IPS-20b (cell line): Measurements from ENCODE around the gene TCL1B.
"Not testable (repeated sequence)": the region's sequence is repeated elsewhere in the genome, so short reads cannot be mapped to it uniquely, and the experiment has no call there.

Experiments used
- H3K27ac ChIP-seq: one replicate; pipeline ENCODE4 v1.5.1; 2013; ENCODE audit warnings: low read length
- H3K27me3 ChIP-seq: 2 replicates; pipeline ENCODE4 v1.6.1; 2013; ENCODE audit warnings: mild to moderate bottlenecking, low read length, inconsistent platforms; ENCODE audit not compliant: insufficient read depth
- H3K36me3 ChIP-seq: 2 replicates; pipeline ENCODE4 v1.6.1; 2013; ENCODE audit warnings: low read depth, mild to moderate bottlenecking, inconsistent platforms, low read length, moderate library complexity; ENCODE audit not compliant: insufficient read depth
- H3K4me1 ChIP-seq: 2 replicates; pipeline ENCODE4 v1.6.1; 2013; ENCODE audit warnings: mild to moderate bottlenecking, control low read depth, inconsistent platforms, low read length, moderate library complexity; ENCODE audit not compliant: insufficient read depth
- H3K4me3 ChIP-seq: 2 replicates; pipeline ENCODE4 v1.5.1; 2013; ENCODE audit warnings: mild to moderate bottlenecking, low read length, inconsistent platforms
- H3K9ac ChIP-seq: 2 replicates; pipeline ENCODE4 v1.6.1; 2013; ENCODE audit warnings: low read depth, mild to moderate bottlenecking, inconsistent platforms, low read length, moderate library complexity
- H3K9me3 ChIP-seq: 2 replicates; pipeline ENCODE4 v1.6.1; 2013; ENCODE audit warnings: mild to moderate bottlenecking, low read depth, low read length, inconsistent platforms; ENCODE audit not compliant: insufficient read depth

TCL1B gene

GRCh38 chr14:95705518-95705917, 19.3 kb downstream of the TCL1B start:
- Histone ChIP-seq H3K4me3 (no peak overlapping the region), H3K9ac (no peak overlapping the region), H3K36me3 (no peaks in the 10 kb centered on the region), H3K9me3 (no peaks in the 10 kb centered on the region), H3K27ac (no peak overlapping the region), H3K27me3 (peaks cover 60% of the 10 kb centered on the region), H3K4me1 (peaks cover 18% of the 10 kb centered on the region; the same call in 1 of the 2 replicates)

GRCh38 chr14:95707327-95707726, 21.1 kb downstream of the TCL1B start:
- H3K4me1 ChIP-seq, result peaks cover 8% of the 10 kb centered on the region; the same call in 1 of the 2 replicates

GRCh38 chr14:95710106-95710505, 23.9 kb downstream of the TCL1B start:
- no peak overlapping the region for H3K27ac ChIP-seq
- peaks cover 8% of the 10 kb centered on the region; the same call in 1 of the 2 replicates for H3K4me1 ChIP-seq
- no peaks in the 10 kb centered on the region for H3K36me3 ChIP-seq
- no peak overlapping the region for H3K4me3 ChIP-seq
- H3K9ac ChIP-seq, result no peak overlapping the region
- no peaks in the 10 kb centered on the region for H3K9me3 ChIP-seq
- peaks cover 25% of the 10 kb centered on the region for H3K27me3 ChIP-seq

More at GRCh38 chr14:95707327-95707726, 21.1 kb downstream of the TCL1B start:
- no peaks in the 10 kb centered on the region for H3K36me3 ChIP-seq
- peaks cover 52% of the 10 kb centered on the region for H3K27me3 ChIP-seq
- no peaks in the 10 kb centered on the region for H3K9me3 ChIP-seq
- H3K27ac ChIP-seq, result no peak overlapping the region
- H3K9ac ChIP-seq, result no peak overlapping the region
- H3K4me3 ChIP-seq, result no peak overlapping the region

- Histone ChIP-seq H3K27me3 (peaks cover 22% of the 10 kb centered on the region), H3K4me3 (no peak overlapping the region), H3K27ac (no peak overlapping the region), H3K4me1 (peaks cover 8% of the 10 kb centered on the region; the same call in 1 of the 2 replicates), H3K36me3 (no peaks in the 10 kb centered on the region), H3K9ac (no peak overlapping the region), H3K9me3 (no peaks in the 10 kb centered on the region)
Observed at GRCh38 chr14:95711476-95712176, 25.4 kb downstream of the TCL1B start.

GRCh38 chr14:95712398-95712797, 26.2 kb downstream of the TCL1B start:
- Histone ChIP-seq H3K36me3 (no peaks in the 10 kb centered on the region), H3K27ac (no peak overlapping the region), H3K9me3 (no peaks in the 10 kb centered on the region), H3K4me3 (no peak overlapping the region), H3K9ac (no peak overlapping the region), H3K4me1 (peaks cover 6% of the 10 kb centered on the region; the same call in 1 of the 2 replicates), H3K27me3 (peaks cover 22% of the 10 kb centered on the region)

- no peaks in the 10 kb centered on the region for H3K9me3 ChIP-seq
- H3K27ac ChIP-seq, result no peak within 1 kb of the TSS
- H3K27me3 ChIP-seq, result peaks cover 19% of the 10 kb centered on the region
- peaks cover 2% of the 10 kb centered on the region; the same call in 1 of the 2 replicates for H3K4me1 ChIP-seq
- H3K9ac ChIP-seq, result no peak within 1 kb of the TSS
- H3K36me3 ChIP-seq, result no peaks in the 10 kb centered on the region
- no peak within 1 kb of the TSS for H3K4me3 ChIP-seq
Observed at GRCh38 chr14:95713596-95714371, 27.6 kb downstream of the TCL1B start, which contains the start of gene TCL1A. TCL1A (minus strand) TSS chr14:95714125; CDS start chr14:95714066, 59 bp downstream.

GRCh38 chr14:95722525-95723190, 36.4 kb downstream of the TCL1B start:
- Histone ChIP-seq H3K27me3 (no peaks in the 10 kb centered on the region), H3K9ac (no peak overlapping the region), H3K9me3 (no peaks in the 10 kb centered on the region), H3K4me1 (no peaks in the 10 kb centered on the region), H3K27ac (no peak overlapping the region), H3K36me3 (no peaks in the 10 kb centered on the region), H3K4me3 (no peak overlapping the region)

- Histone ChIP-seq H3K4me3 (no peak overlapping the region), H3K36me3 (no peaks in the 10 kb centered on the region), H3K27ac (no peak overlapping the region), H3K9ac (no peak overlapping the region), H3K27me3 (no peaks in the 10 kb centered on the region), H3K4me1 (peaks cover 4% of the 10 kb centered on the region; the same call in 1 of the 2 replicates), H3K9me3 (no peaks in the 10 kb centered on the region)
Observed at GRCh38 chr14:95725685-95726336, 39.6 kb downstream of the TCL1B start.

GRCh38 chr14:95727056-95727700, 41.0 kb downstream of the TCL1B start:
- Histone ChIP-seq H3K36me3 (no peaks in the 10 kb centered on the region), H3K9ac (no peak overlapping the region), H3K27me3 (no peaks in the 10 kb centered on the region), H3K27ac (no peak overlapping the region), H3K4me3 (no peak overlapping the region), H3K9me3 (no peaks in the 10 kb centered on the region), H3K4me1 (peaks cover 4% of the 10 kb centered on the region; the same call in 1 of the 2 replicates)

GRCh38 chr14:95729402-95730028, 43.3 kb downstream of the TCL1B start:
- H3K9ac ChIP-seq, H3K36me3 ChIP-seq, H3K27ac ChIP-seq, H3K9me3 ChIP-seq, H3K4me1 ChIP-seq, H3K27me3 ChIP-seq, H3K4me3 ChIP-seq: not testable (repeated sequence)
